HepG2 (cell line): ENCODE results near the gene ANKIB1. TPM values are rescaled to one million over a fixed set of nuclear protein-coding genes. Genes with fewer than 3 reads are reported as not detected.

Source experiments
- ATAD3A ChIP-seq: sonication (generic); formaldehyde crosslinking; IDR thresholded peaks from 2 replicates; pipeline ENCODE4 v1.4.0; 2020; ENCODE audit warnings: missing genetic modification reagents
- CERS6 ChIP-seq: sonication (generic); formaldehyde crosslinking; IDR thresholded peaks from 2 replicates; pipeline ENCODE4 v1.5.0; 2020; ENCODE audit warnings: missing genetic modification reagents
- NFE2L1 ChIP-seq: sonication (generic); formaldehyde crosslinking; IDR thresholded peaks from 2 replicates; pipeline ENCODE4 v1.4.0; 2020; ENCODE audit warnings: missing genetic modification reagents, mild to moderate bottlenecking, borderline replicate concordance
- NFRKB ChIP-seq: fragments of 450-650 bp; IDR thresholded peaks from 2 replicates; pipeline ENCODE4 v1.6.1; 2017
- NRL ChIP-seq: sonication (generic); formaldehyde crosslinking; IDR thresholded peaks from 2 replicates; pipeline ENCODE4 v1.5.0; 2020; ENCODE audit warnings: missing genetic modification reagents, mild to moderate bottlenecking, moderate library complexity, borderline replicate concordance
- PBX2 ChIP-seq: IDR thresholded peaks from 2 replicates; pipeline ENCODE4 v1.6.1; 2016; ENCODE audit warnings: control low read depth
- ZBTB14 ChIP-seq: sonication (generic); formaldehyde crosslinking; IDR thresholded peaks from 2 replicates; pipeline ENCODE4 v1.4.0; 2020; ENCODE audit warnings: missing genetic modification reagents
- ZBTB37 ChIP-seq: sonication (generic); formaldehyde crosslinking; IDR thresholded peaks from 2 replicates; pipeline ENCODE4 v1.4.0; 2020; ENCODE audit warnings: mild to moderate bottlenecking, missing genetic modification reagents
- ZNF235 ChIP-seq: sonication (generic); formaldehyde crosslinking; IDR thresholded peaks from 2 replicates; pipeline ENCODE4 v1.8.1; 2023; ENCODE audit warnings: mild to moderate bottlenecking, missing genetic modification reagents, borderline replicate concordance
- ZNF512B ChIP-seq: sonication (generic); formaldehyde crosslinking; IDR thresholded peaks from 2 replicates; pipeline ENCODE4 v1.5.1; 2020; ENCODE audit warnings: missing genetic modification reagents, mild to moderate bottlenecking, borderline replicate concordance
- ZNF576 ChIP-seq: sonication (generic); formaldehyde crosslinking; IDR thresholded peaks from 2 replicates; pipeline ENCODE4 v1.4.0; 2020; ENCODE audit warnings: mild to moderate bottlenecking, missing genetic modification reagents
- ZNF609 ChIP-seq: sonication (generic); formaldehyde crosslinking; IDR thresholded peaks from 2 replicates; pipeline ENCODE4 v1.4.0; 2020; ENCODE audit warnings: mild to moderate bottlenecking, missing genetic modification reagents, borderline replicate concordance
- polyA plus RNA-seq, 8 experiments: library from polyadenylated mRNA; depleted of rRNA in 3 of 8; stranded (reverse) in 7 of 8; unstranded in 1 of 8; fragments of >200 nt; fragmentation: Illumina TruSeq in 4 of 8; extraction: Trizol in 4 of 8; gene quantifications; 2 replicates each; pipeline versions ENCODE4 v1.2.1 to v1.2.3, GENCODE V29; 2011 to 2016; ENCODE audit warnings: low read depth in 4 of 8, missing spikeins in 1 of 8, mixed read lengths in 1 of 8; ENCODE audit not compliant: insufficient read depth in 1 of 8
- total RNA-seq, 5 experiments: library from RNA; depleted of rRNA; stranded (reverse); fragments of >200 nt; fragmentation: Illumina TruSeq; extraction: Trizol; gene quantifications; 2 replicates each; pipeline ENCODE4 v1.2.3, GENCODE V29; 2016; ENCODE audit warnings: low read depth in 1 of 5

The ANKIB1 gene
- total and polyA plus RNA-seq, 2 of the 13 experiments (the other 11 are each of a cell fraction or from before 2014, with no cell fraction given) = 28.7 to 29.6 TPM

- TF ChIP-seq ZNF512B (CRISPR knock-in tag) = no peak
- no peak for TF ChIP-seq ZBTB14 (CRISPR knock-in tag)
- no peak for TF ChIP-seq ZBTB37 (CRISPR knock-in tag)
- no peak for TF ChIP-seq ATAD3A
- TF ChIP-seq NFRKB = no peak
- TF ChIP-seq ZNF609 (CRISPR knock-in tag) = no peak
- TF ChIP-seq NFE2L1 (CRISPR knock-in tag) = no peak
- no peak for TF ChIP-seq ZNF576 (CRISPR knock-in tag)
- no peak for TF ChIP-seq CERS6 (CRISPR knock-in tag)
- no peak for TF ChIP-seq ZNF235 (CRISPR knock-in tag)
- TF ChIP-seq NRL (CRISPR knock-in tag) = no peak
- TF ChIP-seq PBX2 (CRISPR knock-in tag) = no peak
These were observed 202.5 kb downstream of the ANKIB1 start (continued) for GRCh38 chr7:92448205-92448747.
